22Rv1 (cell line): ENCODE data around the gene TMEM170A.

Experiments
- CTCF ChIP-seq: fragments of 450-650 bp; IDR thresholded peaks from 2 replicates; pipeline ENCODE4 v1.5.1; 2017; ENCODE audit warnings: mild to moderate bottlenecking
- ZFX ChIP-seq: fragments of 450-650 bp; IDR thresholded peaks from 2 replicates; pipeline ENCODE4 v1.6.1; 2017; ENCODE audit warnings: antibody characterized with exemption, borderline replicate concordance

GRCh38 chr16:75494661-75495075 is 30.2 kb upstream of the TMEM170A start:
- TF ChIP-seq CTCF, result no peak
- TF ChIP-seq ZFX, result no peak
